Testis (tissue), 3 donors: Measurements from ENCODE around the gene MAD2L2. TPM values are rescaled to one million over a fixed set of nuclear protein-coding genes. Genes with fewer than 3 reads are reported as not detected.

Experiments used
- DNase-seq: peaks from one replicate; pipeline ENCODE4 v3.0.0-alpha.2; 2019
- H3K27ac ChIP-seq, 2 donors: fragments of 200-600 bp; sonication (generic); one replicate each; pipeline ENCODE4 v1.5.1; 2019
- H3K27me3 ChIP-seq: fragments of 200-600 bp; sonication (generic); one replicate; pipeline ENCODE4 v1.5.1; 2019
- H3K36me3 ChIP-seq: fragments of 200-600 bp; sonication (generic); one replicate; pipeline ENCODE4 v1.5.1; 2017; ENCODE audit warnings: low read depth; ENCODE audit errors: missing control alignments
- H3K4me1 ChIP-seq: fragments of 200-600 bp; sonication (generic); one replicate; pipeline ENCODE4 v1.5.1; 2019
- H3K4me3 ChIP-seq, 2 donors: fragments of 200-600 bp; sonication (generic); one replicate each; pipeline ENCODE4 v1.5.1; 2017 to 2019
- H3K9me3 ChIP-seq: fragments of 200-600 bp; sonication (generic); one replicate; pipeline ENCODE4 v1.5.1; 2017
- POLR2A ChIP-seq: fragments of 450-650 bp; IDR thresholded peaks from one replicate; pipeline ENCODE4 v1.6.1; 2017; ENCODE audit warnings: antibody characterized with exemption, mild to moderate bottlenecking, moderate library complexity
- WGBS, 2 donors: methylation state at CpG; one replicate each; pipeline ENCODE4 v1.1.5; 2018; 5-methylcytosine and 5-hydroxymethylcytosine counted together
- intact Hi-C: fragments of 100-400 bp; cut with DNase I; formaldehyde crosslinking; loops from one replicate; pipeline ENCODE4 v1.15.1; 2023; ENCODE audit warnings: low total_unique reads
- polyA plus RNA-seq: library from polyadenylated mRNA; stranded (reverse); fragments of 350-450 nt; fragmentation: Illumina TruSeq; extraction: RNeasy Lipid Tissue Mini Kit (QIAGEN cat#74804); gene quantifications from one replicate; pipeline ENCODE4 v1.2.3, GENCODE V29; 2014; ENCODE audit warnings: low read depth, low replicate concordance; ENCODE audit not compliant: insufficient read depth
- total RNA-seq, 2 donors: library from RNA; depleted of rRNA; stranded (reverse); fragments of >200 nt; gene quantifications; one replicate each; pipeline ENCODE4 v1.2.3, GENCODE V29; 2016
- TF ChIP-seq, protein P1 (sequence below), 3 experiments: fragments of 450-650 bp in 2 of 3; fragments of 200-600 bp in 1 of 3; sonication (generic) in 1 of 3; IDR thresholded peaks; one replicate each; pipeline ENCODE4 v1.5.1; 2016 to 2019; ENCODE audit warnings: antibody characterized with exemption in 3 of 3, mild to moderate bottlenecking in 2 of 3, moderate library complexity in 1 of 3

The MAD2L2 gene
- total and polyA plus RNA-seq, 3 donors from 2014 or later: 77.0 to 116 (median 115) TPM

- 30 to 38% methylated on average over 24 to 34 of the region's 34 CpGs for WGBS, 2 donors
These were observed 19.9 kb upstream of the MAD2L2 start for GRCh38 chr1:11700601-11701467.

DNA sequence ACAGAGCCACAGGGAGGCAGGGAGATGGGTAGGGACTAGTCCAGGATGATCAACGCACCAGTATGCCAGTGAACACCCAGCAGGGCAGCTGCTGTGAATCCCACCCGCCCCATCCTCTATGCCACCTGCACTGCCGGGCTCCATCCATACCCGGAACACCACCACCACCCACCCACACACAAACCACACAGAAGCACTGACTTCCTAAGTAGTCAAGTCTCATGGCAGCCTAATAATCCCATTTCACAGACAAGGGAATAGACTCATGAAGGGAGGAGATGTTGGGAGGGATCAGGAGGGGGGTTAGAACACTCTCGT is 16.9 kb upstream of the MAD2L2 start:
- no peak overlapping the region for H3K27ac ChIP-seq
- TF ChIP-seq, protein P1, sequence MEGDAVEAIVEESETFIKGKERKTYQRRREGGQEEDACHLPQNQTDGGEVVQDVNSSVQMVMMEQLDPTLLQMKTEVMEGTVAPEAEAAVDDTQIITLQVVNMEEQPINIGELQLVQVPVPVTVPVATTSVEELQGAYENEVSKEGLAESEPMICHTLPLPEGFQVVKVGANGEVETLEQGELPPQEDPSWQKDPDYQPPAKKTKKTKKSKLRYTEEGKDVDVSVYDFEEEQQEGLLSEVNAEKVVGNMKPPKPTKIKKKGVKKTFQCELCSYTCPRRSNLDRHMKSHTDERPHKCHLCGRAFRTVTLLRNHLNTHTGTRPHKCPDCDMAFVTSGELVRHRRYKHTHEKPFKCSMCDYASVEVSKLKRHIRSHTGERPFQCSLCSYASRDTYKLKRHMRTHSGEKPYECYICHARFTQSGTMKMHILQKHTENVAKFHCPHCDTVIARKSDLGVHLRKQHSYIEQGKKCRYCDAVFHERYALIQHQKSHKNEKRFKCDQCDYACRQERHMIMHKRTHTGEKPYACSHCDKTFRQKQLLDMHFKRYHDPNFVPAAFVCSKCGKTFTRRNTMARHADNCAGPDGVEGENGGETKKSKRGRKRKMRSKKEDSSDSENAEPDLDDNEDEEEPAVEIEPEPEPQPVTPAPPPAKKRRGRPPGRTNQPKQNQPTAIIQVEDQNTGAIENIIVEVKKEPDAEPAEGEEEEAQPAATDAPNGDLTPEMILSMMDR (IDR thresholded peaks at IDR 0.05): no peak
- no peak for TF ChIP-seq POLR2A
- no peaks in the 10 kb centered on the region for H3K36me3 ChIP-seq
- intact Hi-C loops: no loop called here
- no peak overlapping the region for H3K4me3 ChIP-seq
- no peaks in the 10 kb centered on the region for H3K27me3 ChIP-seq
- H3K4me1 ChIP-seq: peaks cover 4% of the 10 kb centered on the region
- 80 to 87% methylated on average over 2 to 5 of the region's 5 CpGs for WGBS, 2 donors
- no peaks in the 10 kb centered on the region for H3K9me3 ChIP-seq
- DNase-seq: no peak

More at GRCh38 chr1:11700601-11701467, 19.9 kb upstream of the MAD2L2 start:
- H3K36me3 ChIP-seq: no peaks in the 10 kb centered on the region
- no peaks in the 10 kb centered on the region for H3K9me3 ChIP-seq
- no peak overlapping the region for H3K4me3 ChIP-seq
- DNase-seq: no peak
- intact Hi-C loops: no loop called here
- H3K4me1 ChIP-seq: peaks cover 4% of the 10 kb centered on the region
- TF ChIP-seq, protein P1 (IDR thresholded peaks at IDR 0.05): no peak
- TF ChIP-seq POLR2A: no peak
- H3K27ac ChIP-seq: no peak overlapping the region
- H3K27me3 ChIP-seq: no peaks in the 10 kb centered on the region

GRCh38 chr1:11697188-11697892 is 16.4 kb upstream of the MAD2L2 start:
- Histone ChIP-seq H3K27ac (no peak overlapping the region), H3K36me3 (no peaks in the 10 kb centered on the region), H3K9me3 (no peaks in the 10 kb centered on the region), H3K27me3 (no peaks in the 10 kb centered on the region), H3K4me3 (no peak overlapping the region), H3K4me1 (peaks cover 4% of the 10 kb centered on the region)
- DNase-seq: no peak
- TF ChIP-seq POLR2A: no peak
- TF ChIP-seq, protein P1 (IDR thresholded peaks at IDR 0.05): no peak
- intact Hi-C loops: no loop called here
- 69 to 76% methylated on average over 3 to 8 of the region's 8 CpGs for WGBS, 2 donors

- no peaks in the 10 kb centered on the region for H3K27me3 ChIP-seq
- intact Hi-C loops: no loop called here
- 73 to 81% methylated on average over 6 of the region's 6 CpGs for WGBS, 2 donors
- no peak overlapping the region for H3K27ac ChIP-seq
- peaks cover 7% of the 10 kb centered on the region for H3K4me1 ChIP-seq
- no peak for TF ChIP-seq POLR2A
- TF ChIP-seq, protein P1 (IDR thresholded peaks at IDR 0.05): no peak
- no peaks in the 10 kb centered on the region for H3K36me3 ChIP-seq
- no peaks in the 10 kb centered on the region for H3K9me3 ChIP-seq
- DNase-seq: no peak
- no peak overlapping the region for H3K4me3 ChIP-seq
These were observed 14.9 kb upstream of the MAD2L2 start for GRCh38 chr1:11695861-11696260.
